ENCODE results near the gene PDHB.

DNA sequence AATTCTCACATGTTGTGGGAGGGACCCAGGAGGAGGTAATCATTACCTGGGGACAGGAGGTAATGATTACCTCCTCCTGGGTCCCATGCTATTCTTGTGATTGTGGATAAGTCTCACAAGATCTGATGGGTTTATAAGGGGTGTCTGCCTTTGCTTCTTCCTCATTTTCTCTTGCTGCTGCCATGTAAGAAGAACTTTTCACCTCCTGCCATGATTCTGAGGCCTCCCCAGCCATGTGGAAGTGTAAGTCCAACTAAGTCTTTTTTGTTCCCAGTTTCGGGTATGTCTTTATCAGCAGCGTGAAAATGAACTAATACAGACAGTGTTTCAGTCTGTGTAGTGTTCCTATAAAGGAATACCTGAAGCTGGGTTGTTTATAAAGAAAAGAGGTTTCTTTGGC is 45.1 kb upstream of the PDHB start:
- TF ChIP-seq POLR2A (IDR thresholded peaks at IDR 0.05): no peak
- TF ChIP-seq, protein P1, sequence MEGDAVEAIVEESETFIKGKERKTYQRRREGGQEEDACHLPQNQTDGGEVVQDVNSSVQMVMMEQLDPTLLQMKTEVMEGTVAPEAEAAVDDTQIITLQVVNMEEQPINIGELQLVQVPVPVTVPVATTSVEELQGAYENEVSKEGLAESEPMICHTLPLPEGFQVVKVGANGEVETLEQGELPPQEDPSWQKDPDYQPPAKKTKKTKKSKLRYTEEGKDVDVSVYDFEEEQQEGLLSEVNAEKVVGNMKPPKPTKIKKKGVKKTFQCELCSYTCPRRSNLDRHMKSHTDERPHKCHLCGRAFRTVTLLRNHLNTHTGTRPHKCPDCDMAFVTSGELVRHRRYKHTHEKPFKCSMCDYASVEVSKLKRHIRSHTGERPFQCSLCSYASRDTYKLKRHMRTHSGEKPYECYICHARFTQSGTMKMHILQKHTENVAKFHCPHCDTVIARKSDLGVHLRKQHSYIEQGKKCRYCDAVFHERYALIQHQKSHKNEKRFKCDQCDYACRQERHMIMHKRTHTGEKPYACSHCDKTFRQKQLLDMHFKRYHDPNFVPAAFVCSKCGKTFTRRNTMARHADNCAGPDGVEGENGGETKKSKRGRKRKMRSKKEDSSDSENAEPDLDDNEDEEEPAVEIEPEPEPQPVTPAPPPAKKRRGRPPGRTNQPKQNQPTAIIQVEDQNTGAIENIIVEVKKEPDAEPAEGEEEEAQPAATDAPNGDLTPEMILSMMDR (IDR thresholded peaks at IDR 0.05): no peak
